GM12875 (cell line): ENCODE results near the gene EEF2.
"Not testable (repeated sequence)": the region's sequence is repeated elsewhere in the genome, so short reads cannot be mapped to it uniquely, and the experiment has no call there.

Experiments
- H3K4me3 ChIP-seq: one replicate; pipeline ENCODE4 v1.5.1; 2011; ENCODE audit warnings: low read depth, low read length, control low read depth
- TF ChIP-seq, protein P1 (sequence below): IDR thresholded peaks from 2 replicates; pipeline ENCODE4 v1.5.1; 2011; ENCODE audit warnings: low read depth, mild to moderate bottlenecking, control low read depth, inconsistent platforms, low read length, moderate library complexity, borderline replicate concordance; ENCODE audit not compliant: insufficient read depth

The EEF2 gene

GRCh38 chr19:3970313-3970807, 14.9 kb downstream of the EEF2 start:
- peak overlapping the region; percentile 92 for H3K4me3 ChIP-seq
- TF ChIP-seq, protein P1, sequence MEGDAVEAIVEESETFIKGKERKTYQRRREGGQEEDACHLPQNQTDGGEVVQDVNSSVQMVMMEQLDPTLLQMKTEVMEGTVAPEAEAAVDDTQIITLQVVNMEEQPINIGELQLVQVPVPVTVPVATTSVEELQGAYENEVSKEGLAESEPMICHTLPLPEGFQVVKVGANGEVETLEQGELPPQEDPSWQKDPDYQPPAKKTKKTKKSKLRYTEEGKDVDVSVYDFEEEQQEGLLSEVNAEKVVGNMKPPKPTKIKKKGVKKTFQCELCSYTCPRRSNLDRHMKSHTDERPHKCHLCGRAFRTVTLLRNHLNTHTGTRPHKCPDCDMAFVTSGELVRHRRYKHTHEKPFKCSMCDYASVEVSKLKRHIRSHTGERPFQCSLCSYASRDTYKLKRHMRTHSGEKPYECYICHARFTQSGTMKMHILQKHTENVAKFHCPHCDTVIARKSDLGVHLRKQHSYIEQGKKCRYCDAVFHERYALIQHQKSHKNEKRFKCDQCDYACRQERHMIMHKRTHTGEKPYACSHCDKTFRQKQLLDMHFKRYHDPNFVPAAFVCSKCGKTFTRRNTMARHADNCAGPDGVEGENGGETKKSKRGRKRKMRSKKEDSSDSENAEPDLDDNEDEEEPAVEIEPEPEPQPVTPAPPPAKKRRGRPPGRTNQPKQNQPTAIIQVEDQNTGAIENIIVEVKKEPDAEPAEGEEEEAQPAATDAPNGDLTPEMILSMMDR: no peak

DNA sequence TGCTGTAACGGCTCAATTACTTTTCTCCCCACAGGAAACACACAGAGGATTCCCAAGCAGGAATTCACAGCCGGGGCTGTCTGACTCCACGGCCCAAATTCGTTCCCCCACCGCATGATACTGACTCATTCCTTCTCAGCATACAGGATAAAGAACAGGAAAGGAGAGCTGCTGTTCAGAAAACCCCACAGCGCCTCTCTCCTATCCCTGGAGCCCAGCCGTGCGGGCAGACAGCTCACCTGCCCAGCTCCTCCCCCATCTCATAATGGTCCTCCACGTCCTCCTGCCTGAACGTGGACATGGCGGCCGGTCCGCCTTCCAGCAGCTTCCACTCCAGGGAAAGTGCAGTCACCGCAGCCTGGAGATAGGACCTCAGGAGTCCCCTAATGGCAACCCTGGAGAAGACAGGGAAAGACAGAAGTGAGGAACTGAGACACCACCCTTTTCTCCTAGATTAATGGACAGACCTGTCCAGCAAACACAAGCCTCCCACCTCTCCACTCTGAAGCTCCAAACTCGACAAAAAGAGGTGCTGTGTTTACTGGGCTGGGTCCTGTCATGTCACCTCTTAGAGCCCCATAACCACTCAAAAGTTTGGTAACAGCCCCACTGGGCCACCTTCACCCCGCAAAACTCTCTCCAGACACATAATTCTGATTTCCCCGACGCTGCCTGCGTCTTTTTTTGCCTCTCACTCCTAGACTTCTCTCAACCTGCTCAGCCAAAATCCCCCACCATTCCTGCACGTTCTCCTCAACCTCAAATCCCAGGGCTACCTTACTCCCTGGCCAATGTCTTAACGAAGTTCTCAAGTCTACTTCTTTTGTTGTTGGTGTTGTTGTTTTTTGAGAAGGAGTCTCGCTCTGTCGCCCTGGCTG, 15.6 kb downstream of the EEF2 start:
- H3K4me3 ChIP-seq: peak overlapping the region; percentile 92
- TF ChIP-seq, protein P1: no peak

- TF ChIP-seq, protein P1: no peak
- H3K4me3 ChIP-seq: no peak overlapping the region
Observed at GRCh38 chr19:3968556-3969434, 16.5 kb downstream of the EEF2 start.

DNA sequence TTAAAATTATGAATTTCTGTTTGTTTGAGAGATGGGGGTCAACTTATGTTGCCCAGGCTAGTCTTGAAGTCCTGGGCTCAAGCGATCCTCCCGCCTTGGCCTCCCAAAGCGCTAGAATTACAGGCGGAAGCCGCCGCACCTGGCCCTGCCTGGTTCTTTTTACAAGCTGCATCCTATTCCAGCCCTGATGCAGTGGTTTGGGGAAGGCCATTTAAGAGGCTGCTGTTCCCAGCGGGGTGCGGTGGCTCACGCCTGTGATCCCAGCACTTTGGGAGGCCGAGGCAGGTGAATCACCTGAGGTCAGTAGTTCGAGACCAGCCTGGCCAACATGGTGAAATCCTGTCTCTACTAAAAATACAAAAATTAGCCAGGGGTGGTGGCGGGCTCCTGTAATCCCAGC, 17.3 kb downstream of the EEF2 start:
- not testable (repeated sequence) for H3K4me3 ChIP-seq

DNA sequence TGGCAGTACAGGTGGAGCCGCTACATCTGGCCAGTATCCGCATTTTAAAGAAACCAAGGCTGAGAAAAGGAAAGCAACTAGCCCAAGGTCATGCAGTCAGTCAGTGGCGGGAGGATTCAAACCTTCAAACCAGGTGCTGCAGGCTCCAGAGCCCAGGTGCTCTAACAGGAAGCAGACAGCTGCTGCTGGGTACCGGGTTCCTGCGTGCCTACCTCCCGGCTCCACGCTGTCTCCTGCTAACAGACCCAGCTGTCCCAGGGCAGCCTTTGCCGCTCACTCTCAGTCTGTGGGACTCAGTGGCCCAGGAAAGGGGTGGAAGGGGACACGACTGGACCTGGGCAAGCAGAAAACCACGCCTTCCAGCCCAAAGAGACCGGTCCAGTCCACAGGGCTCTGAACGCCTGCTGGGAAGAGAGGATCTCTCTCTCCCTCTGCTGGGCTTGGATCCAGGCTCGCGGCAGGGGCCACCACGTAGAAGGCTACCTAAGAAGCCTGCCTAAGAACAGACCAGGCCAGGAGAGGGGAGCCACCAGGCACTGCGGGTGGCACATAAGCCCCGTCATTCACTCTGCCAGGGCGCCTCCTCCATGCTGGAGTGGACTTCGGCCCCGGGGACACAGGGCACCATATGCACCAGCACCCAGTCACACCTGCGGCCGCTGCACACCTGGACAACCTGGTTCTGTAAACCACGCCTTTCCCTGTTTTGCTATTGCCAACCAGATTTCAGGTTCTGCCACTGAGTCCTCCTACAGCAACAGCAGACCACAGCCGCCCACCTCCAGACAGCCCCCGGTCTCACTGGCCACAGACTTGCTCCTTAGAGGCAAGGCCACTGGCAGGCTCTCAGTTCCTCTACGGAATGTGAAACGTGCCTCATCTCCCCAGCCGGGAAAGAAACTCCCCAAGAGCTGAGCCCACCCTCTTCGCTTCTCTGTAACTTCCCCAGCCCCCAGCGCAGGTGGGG, 18.9 kb downstream of the EEF2 start:
- TF ChIP-seq, protein P1: no peak
- H3K4me3 ChIP-seq: no peak overlapping the region

GRCh38 chr19:3964256-3965194, 20.7 kb downstream of the EEF2 start:
- H3K4me3 ChIP-seq: no peak overlapping the region
- TF ChIP-seq, protein P1: no peak
